ENCODE measurements around the gene PCDHA3. TPM values are rescaled to one million over a fixed set of nuclear protein-coding genes. Genes with fewer than 3 reads are reported as not detected.

PCDHA3 gene
- 0.84 and 1.1 TPM in 2 replicates for total RNA-seq
- polyA plus RNA-seq = 0.12 and 0.49 TPM in 2 replicates

- Histone ChIP-seq H3K9me2 (replicated peaks; ENCODE audit: insufficient read depth) (no peaks in the 10 kb centered on the region), H3K27ac (no peak within 1 kb of the TSS), H3K36me3 (replicated peaks; ENCODE audit: insufficient read depth, low read depth) (peaks cover 5% of the 10 kb centered on the region), H3K4me2 (no peak within 1 kb of the TSS), H3K79me2 (no peaks in the 10 kb centered on the region), H4K20me1 (ENCODE audit: insufficient read depth, poor library complexity, severe bottlenecking) (no peaks in the 10 kb centered on the region), H3K27me3 (no peaks in the 10 kb centered on the region), H2AFZ (no peak within 1 kb of the TSS), H3K4me1 (ENCODE audit: insufficient read depth) (no peaks in the 10 kb centered on the region), H3K9me3 (ENCODE audit: low read depth) (peaks cover 18% of the 10 kb centered on the region), H3K4me3 (no peak within 1 kb of the TSS)
- 96% methylated on average over 29 of the region's 29 CpGs for WGBS (ENCODE audit: low lambda C conversion rate, missing lambda C conversion rate)
- DNase-seq (ENCODE audit: low spot score) = no peak
- TF ChIP-seq EZH2 (IDR thresholded peaks at IDR 0.05; ENCODE audit: borderline replicate concordance) (no peak), EZH2phosphoT487 (IDR thresholded peaks at IDR 0.05; ENCODE audit: low read depth, severe bottlenecking, unreplicated experiment) (no peak), CTCF (IDR thresholded peaks at IDR 0.05; ENCODE audit: poor library complexity) (no peak)
These were observed at the start of gene PCDHA3 for GRCh38 chr5:140800816-140801493. Gene PCDHA3, plus strand, starts transcription at chr5:140801057.

GRCh38 chr5:140753561-140753960 is 47.3 kb upstream of the PCDHA3 start:
- Histone ChIP-seq H2AFZ (no peak overlapping the region), H4K20me1 (ENCODE audit: insufficient read depth, poor library complexity, severe bottlenecking) (no peaks in the 10 kb centered on the region), H3K9me2 (replicated peaks; ENCODE audit: insufficient read depth) (no peaks in the 10 kb centered on the region), H3K79me2 (no peaks in the 10 kb centered on the region), H3K4me1 (ENCODE audit: insufficient read depth) (no peaks in the 10 kb centered on the region), H3K27ac (no peak overlapping the region), H3K4me3 (no peak overlapping the region), H3K36me3 (replicated peaks; ENCODE audit: insufficient read depth, low read depth) (no peaks in the 10 kb centered on the region), H3K27me3 (no peaks in the 10 kb centered on the region), H3K4me2 (no peak overlapping the region), H3K9me3 (ENCODE audit: low read depth) (peaks cover 4% of the 10 kb centered on the region)
- TF ChIP-seq EZH2phosphoT487 (IDR thresholded peaks at IDR 0.05; ENCODE audit: low read depth, severe bottlenecking, unreplicated experiment) (no peak), CTCF (IDR thresholded peaks at IDR 0.05; ENCODE audit: poor library complexity) (no peak), EZH2 (IDR thresholded peaks at IDR 0.05; ENCODE audit: borderline replicate concordance) (no peak)
- DNase-seq (ENCODE audit: low spot score) = no peak
- WGBS (ENCODE audit: low lambda C conversion rate, missing lambda C conversion rate) = 79% methylated on average over 5 of the region's 5 CpGs

- H2AFZ ChIP-seq = no peak overlapping the region
- H4K20me1 ChIP-seq (ENCODE audit: insufficient read depth, poor library complexity, severe bottlenecking) = no peaks in the 10 kb centered on the region
- no peaks in the 10 kb centered on the region for H3K27me3 ChIP-seq
- no peak overlapping the region for H3K4me3 ChIP-seq
- no peaks in the 10 kb centered on the region for H3K9me2 ChIP-seq (replicated peaks; ENCODE audit: insufficient read depth)
- no peak overlapping the region for H3K27ac ChIP-seq
- H3K4me2 ChIP-seq = no peak overlapping the region
- TF ChIP-seq EZH2phosphoT487 (IDR thresholded peaks at IDR 0.05; ENCODE audit: low read depth, severe bottlenecking, unreplicated experiment) = no peak
- TF ChIP-seq EZH2 (IDR thresholded peaks at IDR 0.05; ENCODE audit: borderline replicate concordance) = no peak
- TF ChIP-seq CTCF (IDR thresholded peaks at IDR 0.05; ENCODE audit: poor library complexity) = no peak
- H3K9me3 ChIP-seq (ENCODE audit: low read depth) = peaks cover 24% of the 10 kb centered on the region
- no peaks in the 10 kb centered on the region for H3K79me2 ChIP-seq
- H3K36me3 ChIP-seq (replicated peaks; ENCODE audit: insufficient read depth, low read depth) = no peaks in the 10 kb centered on the region
- WGBS (ENCODE audit: low lambda C conversion rate, missing lambda C conversion rate) = 85% methylated on average over 2 of the region's 2 CpGs
- no peak for DNase-seq (ENCODE audit: low spot score)
- no peaks in the 10 kb centered on the region for H3K4me1 ChIP-seq (ENCODE audit: insufficient read depth)
These were observed 36.5 kb upstream of the PCDHA3 start for GRCh38 chr5:140764177-140764973.

All from hepatocyte (in vitro differentiated cells).